ENCODE measurements around the gene GJA4.
"Not testable (repeated sequence)": the region's sequence is repeated elsewhere in the genome, so short reads cannot be mapped to it uniquely, and the experiment has no call there.

GJA4 gene

GRCh38 chr1:34792424-34792823 lies 375 bp upstream of the GJA4 start:
- no peak for DNase-seq

GRCh38 chr1:34794001-34794789 lies 1.4 kb downstream of the GJA4 start:
- no peak for DNase-seq

- no peak for DNase-seq
These were observed 2.0 kb downstream of the GJA4 start for GRCh38 chr1:34794790-34795180.

- DNase-seq: no peak
These were observed 3.1 kb downstream of the GJA4 start for GRCh38 chr1:34795916-34796315.

- no peak for DNase-seq
These were observed 4.2 kb downstream of the GJA4 start for GRCh38 chr1:34796990-34797389.

GRCh38 chr1:34800214-34800613 lies 7.4 kb downstream of the GJA4 start:
- no peak for DNase-seq

GRCh38 chr1:34803770-34804169 lies 11.0 kb downstream of the GJA4 start:
- no peak for DNase-seq

GRCh38 chr1:34806396-34806795 lies 13.6 kb downstream of the GJA4 start:
- DNase-seq: no peak

GRCh38 chr1:34808051-34808810 lies 15.4 kb downstream of the GJA4 start:
- no peak for DNase-seq

- DNase-seq: not testable (repeated sequence)
These were observed 18.0 kb downstream of the GJA4 start for GRCh38 chr1:34810781-34811180.

- no peak for DNase-seq
These were observed 23.5 kb downstream of the GJA4 start for GRCh38 chr1:34816332-34816731.

- DNase-seq: no peak
These were observed 24.0 kb downstream of the GJA4 start for GRCh38 chr1:34816778-34817177.

- DNase-seq: not testable (repeated sequence)
These were observed 26.1 kb downstream of the GJA4 start for GRCh38 chr1:34818862-34819261.

GRCh38 chr1:34822202-34822601 lies 29.4 kb downstream of the GJA4 start:
- no peak for DNase-seq

- no peak for DNase-seq
These were observed 32.1 kb downstream of the GJA4 start for GRCh38 chr1:34824817-34825454.

GRCh38 chr1:34825455-34826091 lies 32.8 kb downstream of the GJA4 start:
- DNase-seq: no peak

GRCh38 chr1:34827341-34827941 lies 34.6 kb downstream of the GJA4 start:
- no peak for DNase-seq

- no peak for DNase-seq
These were observed 35.8 kb downstream of the GJA4 start for GRCh38 chr1:34828611-34829010.

GRCh38 chr1:34829250-34829649 lies 36.5 kb downstream of the GJA4 start:
- DNase-seq: no peak

- DNase-seq: no peak
These were observed 39.0 kb downstream of the GJA4 start for GRCh38 chr1:34831721-34832246.

- no peak for DNase-seq
These were observed 40.9 kb downstream of the GJA4 start for GRCh38 chr1:34833711-34834110.

- DNase-seq: no peak
These were observed 46.9 kb downstream of the GJA4 start for GRCh38 chr1:34839526-34840305.

All from KG1 (cell line).